H1 (cell line): ENCODE data around the gene PTPN5. TPM values are rescaled to one million over a fixed set of nuclear protein-coding genes. Genes with fewer than 3 reads are reported as not detected.
A peak's percentile ranks its signal among the peaks of the same experiment; 100 is the strongest.

Source experiments
- CTCF ChIA-PET: fragments of 300-600 bp; sonication (Branson Sonifier 250); formaldehyde crosslinking; loops from one replicate; lab custom pipeline; 2021; ENCODE audit not compliant: partially characterized antibody; lab: Charles Lee
- POLR2A ChIA-PET: fragments of 300-600 bp; sonication (Branson Sonifier 250); formaldehyde crosslinking; loops from one replicate; lab custom pipeline; 2021; ENCODE audit warnings: inconsistent platforms; ENCODE audit not compliant: partially characterized antibody; lab: Charles Lee
- DNase-seq, 2 experiments: peaks; one replicate each; pipeline versions ENCODE4 v3.0.0 to v3.0.0-alpha.2; 2010 to 2022; ENCODE audit warnings: low spot score in 2 of 2, low read depth in 1 of 2, mixed read lengths in 1 of 2
- FAIRE-seq: peaks from 2 replicates; lab custom pipeline; 2011; peaks lifted over from hg19 to GRCh38; lab: Jason Lieb, UNC
- H2AFZ ChIP-seq: 2 replicates; pipeline ENCODE4 v1.8.1; 2012; ENCODE audit warnings: low read length, inconsistent platforms
- H2AK5ac ChIP-seq: 2 replicates; pipeline ENCODE4 v1.6.1; 2013; ENCODE audit warnings: low read depth, low read length
- H2BK120ac ChIP-seq: replicated peaks from 2 replicates; pipeline ENCODE3; 2013; ENCODE audit warnings: low read depth, low read length, inconsistent platforms
- H2BK12ac ChIP-seq: 2 replicates; pipeline ENCODE4 v1.6.1; 2013; ENCODE audit warnings: low read depth, low read length
- H2BK15ac ChIP-seq: 2 replicates; pipeline ENCODE4 v1.6.1; 2013; ENCODE audit warnings: low read length
- H2BK20ac ChIP-seq: 2 replicates; pipeline ENCODE4 v1.6.1; 2013; ENCODE audit warnings: low read length
- H2BK5ac ChIP-seq: 2 replicates; pipeline ENCODE4 v1.6.1; 2013; ENCODE audit warnings: low read depth, low read length
- H3K14ac ChIP-seq: 2 replicates; pipeline ENCODE4 v1.6.1; 2013; ENCODE audit warnings: inconsistent platforms; ENCODE audit not compliant: insufficient read length
- H3K18ac ChIP-seq: 2 replicates; pipeline ENCODE4 v1.6.1; 2013; ENCODE audit warnings: low read length; ENCODE audit errors: extremely low read depth
- H3K23ac ChIP-seq: 2 replicates; pipeline ENCODE4 v1.6.1; 2013; ENCODE audit warnings: inconsistent platforms; ENCODE audit not compliant: insufficient read length
- H3K23me2 ChIP-seq: 2 replicates; pipeline ENCODE4 v1.6.1; 2013; ENCODE audit warnings: low read depth, low read length
- H3K27ac ChIP-seq: 2 replicates; pipeline ENCODE4 v1.6.1; 2011; ENCODE audit warnings: low read depth, low read length, inconsistent platforms
- H3K27me3 ChIP-seq, 4 experiments: replicated peaks in 1 of 4; 1 replicate in 1 of 4; 2 replicates in 3 of 4; pipeline versions ENCODE4 v1.6.1 to v1.8.1; 2011 to 2013; ENCODE audit warnings: low read length in 3 of 4, mild to moderate bottlenecking in 3 of 4, inconsistent platforms in 2 of 4, mixed read lengths in 2 of 4, moderate library complexity in 1 of 4; ENCODE audit not compliant: control insufficient read depth in 3 of 4, insufficient read depth in 3 of 4; ENCODE audit errors: extremely low read depth in 1 of 4
- H3K36me3 ChIP-seq, 4 experiments: 2 replicates each; pipeline versions ENCODE4 v1.6.1 to v1.8.1; 2011 to 2013; ENCODE audit warnings: mild to moderate bottlenecking in 4 of 4, low read length in 3 of 4, moderate library complexity in 2 of 4, control low read depth in 1 of 4, inconsistent platforms in 1 of 4; ENCODE audit not compliant: insufficient read depth in 4 of 4, control insufficient read depth in 2 of 4
- H3K4ac ChIP-seq: replicated peaks from 2 replicates; pipeline ENCODE3; 2013; ENCODE audit warnings: low read length, low read depth, mixed read lengths, inconsistent platforms; ENCODE audit not compliant: insufficient read length
- H3K4me1 ChIP-seq, 4 experiments: replicated peaks in 1 of 4; 1 replicate in 1 of 4; 2 replicates in 3 of 4; pipeline versions ENCODE4 v1.6.1 to v1.8.1; 2011 to 2013; ENCODE audit warnings: low read length in 3 of 4, inconsistent platforms in 2 of 4, mixed read lengths in 1 of 4; ENCODE audit not compliant: insufficient read depth in 4 of 4, control insufficient read depth in 3 of 4
- H3K4me2 ChIP-seq, 2 experiments: 2 replicates each; pipeline versions ENCODE4 v1.6.1 to v1.8.1; 2011 to 2013; ENCODE audit warnings: low read depth in 2 of 2, low read length in 2 of 2, control low read depth in 1 of 2, inconsistent platforms in 1 of 2, mild to moderate bottlenecking in 1 of 2; ENCODE audit not compliant: insufficient read depth in 1 of 2
- H3K4me3 ChIP-seq, 4 experiments: fragments of 200-600, 300-600 bp in 1 of 4; sonication (generic), shearing (Covaris generic), sonication (Bioruptor Twin) in 1 of 4; 2 replicates each; pipeline versions ENCODE4 v1.5.1 to v1.8.1; 2011 to 2016; ENCODE audit warnings: low read length in 4 of 4, low read depth in 3 of 4, control low read depth in 2 of 4, inconsistent platforms in 2 of 4, mild to moderate bottlenecking in 2 of 4, mixed read lengths in 1 of 4, moderate library complexity in 1 of 4; ENCODE audit not compliant: insufficient read depth in 2 of 4; ENCODE audit errors: extremely low read depth in 1 of 4
- H3K56ac ChIP-seq: replicated peaks from 2 replicates; pipeline ENCODE3; 2013; ENCODE audit warnings: low read depth, mild to moderate bottlenecking, mixed read lengths, low read length, inconsistent platforms; ENCODE audit not compliant: insufficient read length
- H3K79me1 ChIP-seq: 2 replicates; pipeline ENCODE4 v1.6.1; 2013; ENCODE audit warnings: low read depth, low read length, control low read depth
- H3K79me2 ChIP-seq, 2 experiments: 2 replicates each; pipeline versions ENCODE4 v1.6.1 to v1.8.1; 2012 to 2013; ENCODE audit warnings: low read length in 2 of 2, mild to moderate bottlenecking in 2 of 2, inconsistent platforms in 1 of 2; ENCODE audit not compliant: insufficient read depth in 2 of 2, control insufficient read depth in 1 of 2
- H3K9ac ChIP-seq, 4 experiments: replicated peaks in 1 of 4; 1 replicate in 1 of 4; 2 replicates in 3 of 4; pipeline versions ENCODE4 v1.6.1 to v1.8.1; 2011 to 2013; ENCODE audit warnings: low read depth in 3 of 4, low read length in 3 of 4, control low read depth in 2 of 4, mild to moderate bottlenecking in 2 of 4, moderate library complexity in 2 of 4, inconsistent platforms in 1 of 4; ENCODE audit errors: extremely low read depth in 1 of 4
- H3K9me3 ChIP-seq, 2 experiments: 2 replicates each; pipeline versions ENCODE4 v1.6.1 to v1.8.1; 2012 to 2013; ENCODE audit warnings: mild to moderate bottlenecking in 2 of 2, moderate library complexity in 2 of 2, control low read depth in 1 of 2, inconsistent platforms in 1 of 2, low read depth in 1 of 2, low read length in 1 of 2, mixed read lengths in 1 of 2; ENCODE audit not compliant: insufficient read depth in 2 of 2
- H4K20me1 ChIP-seq, 2 experiments: replicated peaks in 1 of 2; 2 replicates each; pipeline versions ENCODE3 to v1.8.1; 2011 to 2013; ENCODE audit warnings: inconsistent platforms in 2 of 2, low read length in 2 of 2, mild to moderate bottlenecking in 1 of 2; ENCODE audit not compliant: insufficient read depth in 2 of 2, control insufficient read depth in 1 of 2
- H4K5ac ChIP-seq: 2 replicates; pipeline ENCODE4 v1.6.1; 2013; ENCODE audit warnings: low read length, low read depth, mixed read lengths, inconsistent platforms; ENCODE audit not compliant: insufficient read length
- H4K8ac ChIP-seq: 2 replicates; pipeline ENCODE4 v1.8.0; 2013; ENCODE audit warnings: mild to moderate bottlenecking, moderate library complexity, low read length, inconsistent platforms; ENCODE audit not compliant: insufficient read depth; ENCODE audit errors: extremely low read depth
- H4K91ac ChIP-seq: replicated peaks from 2 replicates; pipeline ENCODE3; 2013; ENCODE audit warnings: low read length, mixed read lengths, inconsistent platforms; ENCODE audit not compliant: insufficient read length
- ASH2L ChIP-seq: fragments of 200-600, 300-600 bp; sonication (generic); IDR thresholded peaks from one replicate; pipeline ENCODE4 v1.7.1; 2017; ENCODE audit warnings: low read length
- CTCF ChIP-seq, 3 experiments: IDR thresholded peaks; 1 replicate in 2 of 3; 2 replicates in 1 of 3; pipeline versions ENCODE4 v1.5.1 to v1.6.1; 2011; ENCODE audit warnings: low read length in 3 of 3, mild to moderate bottlenecking in 3 of 3, inconsistent platforms in 2 of 3, low read depth in 1 of 3, moderate library complexity in 1 of 3; ENCODE audit not compliant: insufficient read depth in 1 of 3; ENCODE audit errors: control extremely low read depth in 1 of 3
- PHF8 ChIP-seq: fragments of 200-600 bp; sonication (generic); conservative IDR thresholded peaks from 2 replicates; pipeline ENCODE4 v1.7.1; 2012; ENCODE audit warnings: low read depth, mild to moderate bottlenecking, inconsistent platforms, low read length, moderate library complexity
- WGBS, 2 experiments: shearing (Covaris generic) in 1 of 2; methylation state at CpG; one replicate each; pipeline versions ENCODE4 v1.1.6 to v1.1.7; 2013 to 2015; ENCODE audit warnings: low lambda C conversion rate in 2 of 2, mixed read lengths in 2 of 2, inconsistent platforms in 1 of 2, low coverage in 1 of 2, missing lambda C conversion rate in 1 of 2; ENCODE audit not compliant: insufficient replicate concordance in 2 of 2, insufficient coverage in 1 of 2, insufficient read length in 1 of 2; ENCODE audit errors: extremely low coverage in 1 of 2, missing lambda C conversion rate in 1 of 2; 5-methylcytosine and 5-hydroxymethylcytosine counted together
- polyA plus RNA-seq, 7 experiments: library from polyadenylated mRNA; depleted of rRNA in 3 of 7; stranded (reverse) in 5 of 7; unstranded in 2 of 7; fragments of >200 nt in 5 of 7; fragments of 200-250 nt in 2 of 7; gene quantifications; 1 replicate in 5 of 7; 2 replicates in 1 of 7; 4 replicates in 1 of 7; pipeline versions ENCODE4 v1.2.1 to v1.2.3, GENCODE V29; 2011 to 2013; ENCODE audit warnings: missing spikeins in 2 of 7, mixed read lengths in 2 of 7
- total RNA-seq: library from RNA; stranded (reverse); fragmentation: NEBNext Ultra II Directional; extraction: Animal tissue kit (Norgen Biotek cat#: 25700); gene quantifications from 2 replicates; pipeline ENCODE4 v1.2.1, GENCODE V29; 2021

Gene PTPN5
- total and polyA plus RNA-seq, 2 of the 8 experiments (the other 6 are each of a cell fraction or from before 2014, with no cell fraction given): 8.4 to 12.9 TPM

GRCh38 chr11:18726040-18726439, 65.6 kb downstream of the PTPN5 start, which contains the start of gene IGSF22:
TSS of gene IGSF22 (minus strand) at chr11:18726188. CDS start at chr11:18724236, 1,952 bp downstream.
- Histone ChIP-seq H3K79me2 (no peaks in the 10 kb centered on the region), H2BK12ac (no peak within 1 kb of the TSS; the same call in 1 of the 2 replicates), H3K4ac (peak within 1 kb of the TSS; percentile 42), H3K23me2 (peaks cover 8% of the 10 kb centered on the region), H3K4me1 (peaks cover 0 to 20% (median 14%) of the 10 kb centered on the region in 4 experiments; a peak in 5 of 7 replicates), H2BK15ac (peak within 1 kb of the TSS; percentile 25; the same call in 1 of the 2 replicates), H3K9me3 (no peaks in the 10 kb centered on the region), H4K91ac (no peak within 1 kb of the TSS), H2BK5ac (no peak within 1 kb of the TSS), H3K27me3 (no peaks in the 10 kb centered on the region), H3K23ac (no peak within 1 kb of the TSS), H3K79me1 (no peaks in the 10 kb centered on the region), H2BK20ac (no peak within 1 kb of the TSS; the same call in 1 of the 2 replicates), H3K14ac (no peak within 1 kb of the TSS), H2AFZ (no peak within 1 kb of the TSS), H4K20me1 (no peaks in the 10 kb centered on the region), H3K18ac (peak within 1 kb of the TSS; percentile 56), H2AK5ac (no peak within 1 kb of the TSS), H2BK120ac (no peak within 1 kb of the TSS), H3K56ac (no peak within 1 kb of the TSS), H3K4me3 (0 out of 8 replicates have a peak within 1 kb of the TSS, but pooled peaks of 1 of the 4 experiments have one; percentile 31), H4K8ac (no peak within 1 kb of the TSS), H3K4me2 (peak within 1 kb of the TSS; percentile 52 to 69), H3K27ac (no peak within 1 kb of the TSS), H4K5ac (no peak within 1 kb of the TSS), H3K9ac (no peak within 1 kb of the TSS), H3K36me3 (no peaks in the 10 kb centered on the region; a peak in 1 of 8 replicates)
- 53% methylated on average over 5 of the region's 7 CpGs; no CpG with 5 or more reads in 1 of the 2 experiments for whole genome bisulfite sequencing, 2 experiments
- no peak for FAIRE-seq
- TF ChIP-seq PHF8: no peak
- no peak for TF ChIP-seq ASH2L
- TF ChIP-seq CTCF (IDR thresholded peaks at IDR 0.05; ENCODE audit: control extremely low read depth in 1 of 3, insufficient read depth in 1 of 3, low read depth in 1 of 3, low read length in 3 of 3): peak in 1 of 3 experiments; percentile 0; a peak in 1 of 4 replicates
- peak in 1 of 2 experiments; percentile 59 for DNase-seq
- CTCF ChIA-PET: interaction anchor here (0.9 to 11.9 kb wide), 10 partner anchors 9 to 331 kb away, joined by 3 to 225 read pairs (median 5); no protein-coding TSS in a partner anchor
- POLR2A ChIA-PET: interaction anchor here (1.0 kb wide), 2 partner anchors 28 to 332 kb away, joined by 3 read pairs; partner anchors contain the start of genes LDHA and TMEM86A
